Prostate gland (tissue), 2 donors: Measurements from ENCODE around the gene ABCG1. TPM values are rescaled to one million over a fixed set of nuclear protein-coding genes. Genes with fewer than 3 reads are reported as not detected.

Experiments
- DNase-seq: peaks from one replicate; pipeline ENCODE4 v3.0.0-alpha.2; 2019; ENCODE audit warnings: low spot score
- H3K27ac ChIP-seq, 2 donors: fragments of 200-600 bp; sonication (generic); 2 replicates each; pipeline ENCODE4 v1.5.1; 2017 to 2019
- H3K27me3 ChIP-seq: fragments of 200-600 bp; sonication (generic); replicated peaks from 2 replicates; pipeline ENCODE4 v1.5.1; 2019; ENCODE audit not compliant: insufficient read depth
- H3K36me3 ChIP-seq, 2 donors: fragments of 200-600 bp; sonication (generic); 1 replicate in 1 of 2; 2 replicates in 1 of 2; pipeline versions ENCODE4 v1.5.1 to v1.8.1; 2017 to 2019
- H3K4me1 ChIP-seq: fragments of 200-600 bp; sonication (generic); replicated peaks from 2 replicates; pipeline ENCODE4 v1.5.1; 2019
- H3K4me3 ChIP-seq, 2 donors: fragments of 200-600 bp; sonication (generic); 2 replicates each; pipeline ENCODE4 v1.5.1; 2017 to 2019
- H3K9me3 ChIP-seq: fragments of 200-600 bp; sonication (generic); 2 replicates; pipeline ENCODE4 v1.5.1; 2017
- CTCF ChIP-seq, 4 experiments: fragments of 200-600 bp in 2 of 4; fragments of 450-650 bp in 2 of 4; sonication (generic) in 2 of 4; IDR thresholded peaks; 1 replicate in 3 of 4; 2 replicates in 1 of 4; pipeline ENCODE4 v1.5.1; 2016 to 2019; ENCODE audit warnings: antibody characterized with exemption in 4 of 4, mild to moderate bottlenecking in 2 of 4, moderate library complexity in 2 of 4
- POLR2A ChIP-seq: fragments of 450-650 bp; IDR thresholded peaks from one replicate; pipeline ENCODE4 v1.6.1; 2016; ENCODE audit warnings: antibody characterized with exemption, mild to moderate bottlenecking
- POLR2AphosphoS5 ChIP-seq: sonication (generic); formaldehyde crosslinking; IDR thresholded peaks from one replicate; pipeline ENCODE4 v1.6.1; 2017; ENCODE audit warnings: antibody characterized with exemption
- WGBS: methylation state at CpG from one replicate; pipeline ENCODE4 v1.1.5; 2018; 5-methylcytosine and 5-hydroxymethylcytosine counted together
- intact Hi-C: fragments of 100-400 bp; cut with DNase I; formaldehyde crosslinking; loops from one replicate; pipeline ENCODE4 v1.14.2; 2022
- total RNA-seq, 2 donors: library from RNA; depleted of rRNA; stranded (reverse); fragments of >200 nt; gene quantifications; one replicate each; pipeline ENCODE4 v1.1.0, GENCODE V29; 2016

The ABCG1 gene
- total RNA-seq, 2 donors from 2014 or later: 22.7 to 28.3 TPM

- H3K27me3 ChIP-seq: no peaks in the 10 kb centered on the region
- WGBS: 77% methylated on average over 5 of the region's 5 CpGs
- no peak for DNase-seq
Observed at GRCh38 chr21:42203321-42203720, 15.6 kb upstream of the ABCG1 start.

GRCh38 chr21:42203936-42204335, 15.0 kb upstream of the ABCG1 start:
- no peaks in the 10 kb centered on the region for H3K36me3 ChIP-seq
- H3K27ac ChIP-seq: no peak overlapping the region
- no peak for TF ChIP-seq CTCF (IDR thresholded peaks at IDR 0.05)
- no peak for TF ChIP-seq POLR2AphosphoS5
- TF ChIP-seq POLR2A: no peak
- H3K27me3 ChIP-seq: no peaks in the 10 kb centered on the region
- no peak for DNase-seq
- 27% methylated on average over 1 of the region's 1 CpG for WGBS
- no peak overlapping the region for H3K4me3 ChIP-seq
- H3K4me1 ChIP-seq: no peaks in the 10 kb centered on the region
- intact Hi-C loops: no loop called here
- no peaks in the 10 kb centered on the region for H3K9me3 ChIP-seq

More at GRCh38 chr21:42203321-42203720, 15.6 kb upstream of the ABCG1 start:
- Histone ChIP-seq H3K36me3 (no peaks in the 10 kb centered on the region), H3K4me3 (no peak overlapping the region), H3K27ac (no peak overlapping the region), H3K4me1 (no peaks in the 10 kb centered on the region), H3K9me3 (no peaks in the 10 kb centered on the region)
- TF ChIP-seq POLR2A: no peak
- TF ChIP-seq POLR2AphosphoS5: no peak
- no peak for TF ChIP-seq CTCF (IDR thresholded peaks at IDR 0.05)
- intact Hi-C loops: no loop called here

GRCh38 chr21:42207426-42207825, 11.5 kb upstream of the ABCG1 start:
- 89% methylated on average over 2 of the region's 2 CpGs for WGBS

GRCh38 chr21:42208036-42208435, 10.9 kb upstream of the ABCG1 start:
- TF ChIP-seq CTCF (IDR thresholded peaks at IDR 0.05): no peak
- no peak for TF ChIP-seq POLR2A
- no peak for TF ChIP-seq POLR2AphosphoS5
- Histone ChIP-seq H3K4me3 (no peak overlapping the region), H3K4me1 (no peaks in the 10 kb centered on the region), H3K9me3 (no peaks in the 10 kb centered on the region), H3K27me3 (no peaks in the 10 kb centered on the region), H3K27ac (no peak overlapping the region), H3K36me3 (no peaks in the 10 kb centered on the region)
- intact Hi-C loops: no loop called here
- DNase-seq: no peak

More at GRCh38 chr21:42207426-42207825, 11.5 kb upstream of the ABCG1 start:
- no peak for DNase-seq
- no peaks in the 10 kb centered on the region for H3K36me3 ChIP-seq
- H3K4me3 ChIP-seq: no peak overlapping the region
- no peaks in the 10 kb centered on the region for H3K27me3 ChIP-seq
- H3K27ac ChIP-seq: no peak overlapping the region
- TF ChIP-seq POLR2A (no peak), CTCF (IDR thresholded peaks at IDR 0.05) (no peak), POLR2AphosphoS5 (no peak)
- no peaks in the 10 kb centered on the region for H3K9me3 ChIP-seq
- H3K4me1 ChIP-seq: no peaks in the 10 kb centered on the region
- intact Hi-C loops: no loop called here

GRCh38 chr21:42208801-42209490, 10.0 kb upstream of the ABCG1 start:
- TF ChIP-seq POLR2A (no peak), POLR2AphosphoS5 (no peak), CTCF (IDR thresholded peaks at IDR 0.05) (no peak)
- no peak overlapping the region for H3K27ac ChIP-seq
- 87% methylated on average over 5 of the region's 5 CpGs for WGBS
- no peaks in the 10 kb centered on the region for H3K36me3 ChIP-seq
- no peaks in the 10 kb centered on the region for H3K27me3 ChIP-seq
- no peaks in the 10 kb centered on the region for H3K9me3 ChIP-seq
- no peak overlapping the region for H3K4me3 ChIP-seq
- intact Hi-C loops: no loop called here
- no peaks in the 10 kb centered on the region for H3K4me1 ChIP-seq
- DNase-seq: no peak
